ENCODE results near the gene NRTN. TPM values are rescaled to one million over a fixed set of nuclear protein-coding genes. Genes with fewer than 3 reads are reported as not detected.

NRTN gene
- total and polyA plus RNA-seq, 2 of the 13 experiments (the other 11 are each of a cell fraction or from before 2014, with no cell fraction given) = 4.1 to 5.3 TPM

DNA sequence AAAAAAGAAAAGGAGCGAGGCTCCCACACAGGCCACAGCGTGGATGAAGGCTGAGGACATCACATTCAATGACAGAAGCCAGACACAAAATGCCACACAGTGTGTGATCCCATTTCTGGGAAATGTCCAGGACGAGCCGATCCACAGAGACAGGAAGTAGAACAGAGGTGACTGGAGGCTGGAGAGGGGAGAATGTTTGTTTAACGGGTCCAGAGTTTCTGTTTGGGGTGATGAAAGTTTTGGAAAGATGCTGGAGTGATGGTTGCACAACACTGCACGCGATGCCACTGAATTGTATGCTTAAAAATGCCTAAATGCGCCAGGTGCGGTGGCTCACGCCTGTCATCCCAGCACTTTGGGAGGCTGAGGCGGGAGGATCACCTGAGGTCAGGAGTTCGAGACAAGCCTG is 66.1 kb downstream of the NRTN start (continued):
- TF ChIP-seq SAFB2 (CRISPR knock-in tag; IDR thresholded peaks at IDR 0.05; ENCODE audit: borderline replicate concordance, low read depth) = peak; percentile 86
- peak; percentile 47; the same call in 1 of the 2 replicates for TF ChIP-seq ZNF749 (CRISPR knock-in tag; IDR thresholded peaks at IDR 0.05; ENCODE audit: borderline replicate concordance)
- peak; percentile 70; the same call in 1 of the 2 replicates for TF ChIP-seq WIZ (CRISPR knock-in tag; IDR thresholded peaks at IDR 0.05)
- peak; percentile 87; the same call in 1 of the 2 replicates for TF ChIP-seq REPIN1 (CRISPR knock-in tag; IDR thresholded peaks at IDR 0.05; ENCODE audit: borderline replicate concordance, low read depth)
- no peak for TF ChIP-seq PCBP1 (IDR thresholded peaks at IDR 0.05; ENCODE audit: borderline replicate concordance, low read depth, low read length)
- no peak; the same call in 1 of the 2 replicates for TF ChIP-seq ZNF652 (CRISPR knock-in tag; IDR thresholded peaks at IDR 0.05; ENCODE audit: borderline replicate concordance, low read depth)
- 0 out of 2 replicates have a peak, but pooled peaks have one; percentile 73 for TF ChIP-seq ZNF3 (CRISPR knock-in tag; IDR thresholded peaks at IDR 0.05)
- TF ChIP-seq BORCS8-MEF2B (CRISPR knock-in tag; IDR thresholded peaks at IDR 0.05) = 0 out of 2 replicates have a peak, but pooled peaks have one; percentile 29
- TF ChIP-seq, protein P1, sequence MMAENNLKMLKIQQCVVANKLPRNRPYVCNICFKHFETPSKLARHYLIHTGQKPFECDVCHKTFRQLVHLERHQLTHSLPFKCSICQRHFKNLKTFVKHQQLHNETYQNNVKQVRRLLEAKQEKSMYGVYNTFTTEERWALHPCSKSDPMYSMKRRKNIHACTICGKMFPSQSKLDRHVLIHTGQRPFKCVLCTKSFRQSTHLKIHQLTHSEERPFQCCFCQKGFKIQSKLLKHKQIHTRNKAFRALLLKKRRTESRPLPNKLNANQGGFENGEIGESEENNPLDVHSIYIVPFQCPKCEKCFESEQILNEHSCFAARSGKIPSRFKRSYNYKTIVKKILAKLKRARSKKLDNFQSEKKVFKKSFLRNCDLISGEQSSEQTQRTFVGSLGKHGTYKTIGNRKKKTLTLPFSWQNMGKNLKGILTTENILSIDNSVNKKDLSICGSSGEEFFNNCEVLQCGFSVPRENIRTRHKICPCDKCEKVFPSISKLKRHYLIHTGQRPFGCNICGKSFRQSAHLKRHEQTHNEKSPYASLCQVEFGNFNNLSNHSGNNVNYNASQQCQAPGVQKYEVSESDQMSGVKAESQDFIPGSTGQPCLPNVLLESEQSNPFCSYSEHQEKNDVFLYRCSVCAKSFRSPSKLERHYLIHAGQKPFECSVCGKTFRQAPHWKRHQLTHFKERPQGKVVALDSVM (CRISPR knock-in tag; IDR thresholded peaks at IDR 0.05) = peak; percentile 99
- TF ChIP-seq HDAC6 (IDR thresholded peaks at IDR 0.05; ENCODE audit: low read depth, low read length) = no peak
- TF ChIP-seq, protein P2, sequence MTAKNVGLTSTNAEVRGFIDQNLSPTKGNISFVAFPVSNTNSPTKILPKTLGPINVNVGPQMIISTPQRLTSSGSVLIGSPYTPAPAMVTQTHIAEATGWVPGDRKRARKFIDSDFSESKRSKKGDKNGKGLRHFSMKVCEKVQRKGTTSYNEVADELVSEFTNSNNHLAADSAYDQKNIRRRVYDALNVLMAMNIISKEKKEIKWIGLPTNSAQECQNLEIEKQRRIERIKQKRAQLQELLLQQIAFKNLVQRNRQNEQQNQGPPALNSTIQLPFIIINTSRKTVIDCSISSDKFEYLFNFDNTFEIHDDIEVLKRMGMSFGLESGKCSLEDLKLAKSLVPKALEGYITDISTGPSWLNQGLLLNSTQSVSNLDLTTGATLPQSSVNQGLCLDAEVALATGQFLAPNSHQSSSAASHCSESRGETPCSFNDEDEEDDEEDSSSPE (CRISPR knock-in tag; IDR thresholded peaks at IDR 0.05) = peak; percentile 59
- TF ChIP-seq, protein P3, sequence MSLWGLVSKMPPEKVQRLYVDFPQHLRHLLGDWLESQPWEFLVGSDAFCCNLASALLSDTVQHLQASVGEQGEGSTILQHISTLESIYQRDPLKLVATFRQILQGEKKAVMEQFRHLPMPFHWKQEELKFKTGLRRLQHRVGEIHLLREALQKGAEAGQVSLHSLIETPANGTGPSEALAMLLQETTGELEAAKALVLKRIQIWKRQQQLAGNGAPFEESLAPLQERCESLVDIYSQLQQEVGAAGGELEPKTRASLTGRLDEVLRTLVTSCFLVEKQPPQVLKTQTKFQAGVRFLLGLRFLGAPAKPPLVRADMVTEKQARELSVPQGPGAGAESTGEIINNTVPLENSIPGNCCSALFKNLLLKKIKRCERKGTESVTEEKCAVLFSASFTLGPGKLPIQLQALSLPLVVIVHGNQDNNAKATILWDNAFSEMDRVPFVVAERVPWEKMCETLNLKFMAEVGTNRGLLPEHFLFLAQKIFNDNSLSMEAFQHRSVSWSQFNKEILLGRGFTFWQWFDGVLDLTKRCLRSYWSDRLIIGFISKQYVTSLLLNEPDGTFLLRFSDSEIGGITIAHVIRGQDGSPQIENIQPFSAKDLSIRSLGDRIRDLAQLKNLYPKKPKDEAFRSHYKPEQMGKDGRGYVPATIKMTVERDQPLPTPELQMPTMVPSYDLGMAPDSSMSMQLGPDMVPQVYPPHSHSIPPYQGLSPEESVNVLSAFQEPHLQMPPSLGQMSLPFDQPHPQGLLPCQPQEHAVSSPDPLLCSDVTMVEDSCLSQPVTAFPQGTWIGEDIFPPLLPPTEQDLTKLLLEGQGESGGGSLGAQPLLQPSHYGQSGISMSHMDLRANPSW (CRISPR knock-in tag; IDR thresholded peaks at IDR 0.05; ENCODE audit: borderline replicate concordance) = peak; percentile 75; the same call in 1 of the 2 replicates
- TF ChIP-seq RBFOX2 (IDR thresholded peaks at IDR 0.05; ENCODE audit: low read depth, low read length) = no peak
- peak; percentile 98 for TF ChIP-seq RXRA (CRISPR knock-in tag; IDR thresholded peaks at IDR 0.05)
- TF ChIP-seq ZNF264 (CRISPR knock-in tag; IDR thresholded peaks at IDR 0.05) = 0 out of 2 replicates have a peak, but pooled peaks have one; percentile 38
- 0 out of 2 replicates have a peak, but pooled peaks have one; percentile 38 for TF ChIP-seq ZNF33B (CRISPR knock-in tag; IDR thresholded peaks at IDR 0.05)
- TF ChIP-seq, protein P4, sequence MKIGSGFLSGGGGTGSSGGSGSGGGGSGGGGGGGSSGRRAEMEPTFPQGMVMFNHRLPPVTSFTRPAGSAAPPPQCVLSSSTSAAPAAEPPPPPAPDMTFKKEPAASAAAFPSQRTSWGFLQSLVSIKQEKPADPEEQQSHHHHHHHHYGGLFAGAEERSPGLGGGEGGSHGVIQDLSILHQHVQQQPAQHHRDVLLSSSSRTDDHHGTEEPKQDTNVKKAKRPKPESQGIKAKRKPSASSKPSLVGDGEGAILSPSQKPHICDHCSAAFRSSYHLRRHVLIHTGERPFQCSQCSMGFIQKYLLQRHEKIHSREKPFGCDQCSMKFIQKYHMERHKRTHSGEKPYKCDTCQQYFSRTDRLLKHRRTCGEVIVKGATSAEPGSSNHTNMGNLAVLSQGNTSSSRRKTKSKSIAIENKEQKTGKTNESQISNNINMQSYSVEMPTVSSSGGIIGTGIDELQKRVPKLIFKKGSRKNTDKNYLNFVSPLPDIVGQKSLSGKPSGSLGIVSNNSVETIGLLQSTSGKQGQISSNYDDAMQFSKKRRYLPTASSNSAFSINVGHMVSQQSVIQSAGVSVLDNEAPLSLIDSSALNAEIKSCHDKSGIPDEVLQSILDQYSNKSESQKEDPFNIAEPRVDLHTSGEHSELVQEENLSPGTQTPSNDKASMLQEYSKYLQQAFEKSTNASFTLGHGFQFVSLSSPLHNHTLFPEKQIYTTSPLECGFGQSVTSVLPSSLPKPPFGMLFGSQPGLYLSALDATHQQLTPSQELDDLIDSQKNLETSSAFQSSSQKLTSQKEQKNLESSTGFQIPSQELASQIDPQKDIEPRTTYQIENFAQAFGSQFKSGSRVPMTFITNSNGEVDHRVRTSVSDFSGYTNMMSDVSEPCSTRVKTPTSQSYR (CRISPR knock-in tag; IDR thresholded peaks at IDR 0.05; ENCODE audit: borderline replicate concordance) = peak; percentile 78; the same call in 1 of the 2 replicates
- peak; percentile 50; the same call in 1 of the 2 replicates for TF ChIP-seq ZNF546 (CRISPR knock-in tag; conservative IDR thresholded peaks at IDR 0.05)
- peak; percentile 63; the same call in 1 of the 2 replicates for TF ChIP-seq ZBTB7A (CRISPR knock-in tag; IDR thresholded peaks at IDR 0.05)
- peak; percentile 87 for TF ChIP-seq ELF1 (CRISPR knock-in tag; IDR thresholded peaks at IDR 0.05)
- no peak for TF ChIP-seq RARG (CRISPR knock-in tag; IDR thresholded peaks at IDR 0.05; ENCODE audit: low read depth)
